Measurements from ENCODE around the gene BRICD5. TPM values are rescaled to one million over a fixed set of nuclear protein-coding genes. Genes with fewer than 3 reads are reported as not detected.

Gene BRICD5
- total and polyA plus RNA-seq, 2 of the 13 experiments (the other 11 are each of a cell fraction or from before 2014, with no cell fraction given) = 1.6 to 5.8 TPM

DNA sequence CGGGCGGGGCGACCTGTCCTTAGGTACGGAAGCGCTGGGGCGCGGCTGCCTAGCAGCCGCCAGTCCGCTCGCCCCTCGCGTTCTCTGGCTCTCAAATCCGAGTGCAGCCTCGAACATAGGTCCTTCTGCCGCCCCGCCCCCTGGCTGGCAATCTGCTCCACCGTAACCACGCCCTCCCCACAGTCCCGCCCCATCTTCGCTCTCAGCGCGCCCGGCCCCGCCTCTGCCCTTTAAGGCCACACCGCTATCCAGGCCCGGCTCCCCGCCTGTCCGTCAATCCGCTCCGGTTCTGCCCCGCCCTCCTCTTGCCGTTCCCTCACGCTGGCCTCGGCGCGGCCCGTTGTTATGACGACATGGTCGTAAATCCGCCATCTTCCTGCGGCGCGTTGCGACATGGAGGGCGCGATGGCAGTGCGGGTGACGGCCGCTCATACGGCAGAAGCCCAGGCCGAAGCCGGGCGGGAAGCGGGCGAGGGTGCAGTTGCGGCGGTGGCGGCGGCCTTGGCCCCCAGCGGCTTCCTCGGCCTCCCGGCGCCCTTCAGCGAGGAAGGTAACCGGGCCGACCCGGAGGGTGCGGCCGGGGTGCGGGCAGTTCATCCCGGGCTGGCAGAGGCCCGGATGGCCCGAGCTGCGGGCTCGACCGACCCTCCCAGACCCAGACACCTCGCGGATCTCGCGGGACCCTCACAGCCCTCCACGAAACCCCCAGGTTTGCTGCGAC lies 12.7 kb upstream of the BRICD5 start, which contains the start of gene E4F1 (continued):
- TF ChIP-seq, protein P1, sequence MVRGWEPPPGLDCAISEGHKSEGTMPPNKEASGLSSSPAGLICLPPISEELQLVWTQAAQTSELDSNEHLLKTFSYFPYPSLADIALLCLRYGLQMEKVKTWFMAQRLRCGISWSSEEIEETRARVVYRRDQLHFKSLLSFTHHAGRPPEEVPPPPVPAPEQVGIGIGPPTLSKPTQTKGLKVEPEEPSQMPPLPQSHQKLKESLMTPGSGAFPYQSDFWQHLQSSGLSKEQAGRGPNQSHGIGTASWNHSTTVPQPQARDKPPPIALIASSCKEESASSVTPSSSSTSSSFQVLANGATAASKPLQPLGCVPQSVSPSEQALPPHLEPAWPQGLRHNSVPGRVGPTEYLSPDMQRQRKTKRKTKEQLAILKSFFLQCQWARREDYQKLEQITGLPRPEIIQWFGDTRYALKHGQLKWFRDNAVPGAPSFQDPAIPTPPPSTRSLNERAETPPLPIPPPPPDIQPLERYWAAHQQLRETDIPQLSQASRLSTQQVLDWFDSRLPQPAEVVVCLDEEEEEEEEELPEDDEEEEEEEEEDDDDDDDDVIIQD (CRISPR knock-in tag; IDR thresholded peaks at IDR 0.05; ENCODE audit: low read depth) = no peak
- TF ChIP-seq GATAD2A (CRISPR knock-in tag; IDR thresholded peaks at IDR 0.05) (no peak; the same call in 1 of the 2 replicates), ZSCAN22 (CRISPR knock-in tag; IDR thresholded peaks at IDR 0.05) (no peak), POLR2G (IDR thresholded peaks at IDR 0.05; ENCODE audit: low read depth, low read length) (peak; percentile 92), ZNF3 (CRISPR knock-in tag; IDR thresholded peaks at IDR 0.05) (no peak), ZNF619 (CRISPR knock-in tag; IDR thresholded peaks at IDR 0.05) (no peak), ZNF329 (CRISPR knock-in tag; IDR thresholded peaks at IDR 0.05; ENCODE audit: low read depth) (no peak), FLYWCH1 (CRISPR knock-in tag; IDR thresholded peaks at IDR 0.05) (no peak), ZNF33B (CRISPR knock-in tag; IDR thresholded peaks at IDR 0.05) (no peak), DPF2 (CRISPR knock-in tag; IDR thresholded peaks at IDR 0.05; ENCODE audit: borderline replicate concordance, low read depth) (no peak), ZKSCAN5 (CRISPR knock-in tag; IDR thresholded peaks at IDR 0.05) (no peak), ZBTB7B (CRISPR knock-in tag; IDR thresholded peaks at IDR 0.05) (no peak), XBP1 (CRISPR knock-in tag; IDR thresholded peaks at IDR 0.05) (no peak), JARID2 (CRISPR knock-in tag; IDR thresholded peaks at IDR 0.05; ENCODE audit: insufficient replicate concordance) (no peak), ATF1 (CRISPR knock-in tag; IDR thresholded peaks at IDR 0.05) (peak; percentile 88), ZSCAN20 (CRISPR knock-in tag; IDR thresholded peaks at IDR 0.05; ENCODE audit: borderline replicate concordance) (no peak; the same call in 1 of the 2 replicates), ZNF766 (CRISPR knock-in tag; IDR thresholded peaks at IDR 0.05; ENCODE audit: borderline replicate concordance) (peak; percentile 64; the same call in 1 of the 2 replicates), ZNF264 (CRISPR knock-in tag; IDR thresholded peaks at IDR 0.05) (no peak), SMAD9 (CRISPR knock-in tag; IDR thresholded peaks at IDR 0.05) (no peak), ZNF816 (CRISPR knock-in tag; IDR thresholded peaks at IDR 0.05; ENCODE audit: borderline replicate concordance) (no peak), MBD4 (IDR thresholded peaks at IDR 0.05; ENCODE audit: borderline replicate concordance, low read length) (no peak)
- TF ChIP-seq, protein P2, sequence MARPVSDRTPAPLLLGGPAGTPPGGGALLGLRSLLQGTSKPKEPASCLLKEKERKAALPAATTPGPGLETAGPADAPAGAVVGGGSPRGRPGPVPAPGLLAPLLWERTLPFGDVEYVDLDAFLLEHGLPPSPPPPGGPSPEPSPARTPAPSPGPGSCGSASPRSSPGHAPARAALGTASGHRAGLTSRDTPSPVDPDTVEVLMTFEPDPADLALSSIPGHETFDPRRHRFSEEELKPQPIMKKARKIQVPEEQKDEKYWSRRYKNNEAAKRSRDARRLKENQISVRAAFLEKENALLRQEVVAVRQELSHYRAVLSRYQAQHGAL (CRISPR knock-in tag; IDR thresholded peaks at IDR 0.05; ENCODE audit: not compliant biosample characterization) = no peak
- TF ChIP-seq, protein P3, sequence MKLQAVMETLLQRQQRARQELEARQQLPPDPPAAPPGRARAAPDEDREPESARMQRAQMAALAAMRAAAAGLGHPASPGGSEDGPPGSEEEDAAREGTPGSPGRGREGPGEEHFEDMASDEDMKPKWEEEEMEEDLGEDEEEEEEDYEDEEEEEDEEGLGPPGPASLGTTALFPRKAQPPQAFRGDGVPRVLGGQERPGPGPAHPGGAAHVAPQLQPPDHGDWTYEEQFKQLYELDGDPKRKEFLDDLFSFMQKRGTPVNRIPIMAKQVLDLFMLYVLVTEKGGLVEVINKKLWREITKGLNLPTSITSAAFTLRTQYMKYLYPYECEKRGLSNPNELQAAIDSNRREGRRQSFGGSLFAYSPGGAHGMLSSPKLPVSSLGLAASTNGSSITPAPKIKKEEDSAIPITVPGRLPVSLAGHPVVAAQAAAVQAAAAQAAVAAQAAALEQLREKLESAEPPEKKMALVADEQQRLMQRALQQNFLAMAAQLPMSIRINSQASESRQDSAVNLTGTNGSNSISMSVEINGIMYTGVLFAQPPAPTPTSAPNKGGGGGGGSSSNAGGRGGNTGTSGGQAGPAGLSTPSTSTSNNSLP (IDR thresholded peaks at IDR 0.05; ENCODE audit: low read depth, low read length) = no peak
- TF ChIP-seq, protein P4, sequence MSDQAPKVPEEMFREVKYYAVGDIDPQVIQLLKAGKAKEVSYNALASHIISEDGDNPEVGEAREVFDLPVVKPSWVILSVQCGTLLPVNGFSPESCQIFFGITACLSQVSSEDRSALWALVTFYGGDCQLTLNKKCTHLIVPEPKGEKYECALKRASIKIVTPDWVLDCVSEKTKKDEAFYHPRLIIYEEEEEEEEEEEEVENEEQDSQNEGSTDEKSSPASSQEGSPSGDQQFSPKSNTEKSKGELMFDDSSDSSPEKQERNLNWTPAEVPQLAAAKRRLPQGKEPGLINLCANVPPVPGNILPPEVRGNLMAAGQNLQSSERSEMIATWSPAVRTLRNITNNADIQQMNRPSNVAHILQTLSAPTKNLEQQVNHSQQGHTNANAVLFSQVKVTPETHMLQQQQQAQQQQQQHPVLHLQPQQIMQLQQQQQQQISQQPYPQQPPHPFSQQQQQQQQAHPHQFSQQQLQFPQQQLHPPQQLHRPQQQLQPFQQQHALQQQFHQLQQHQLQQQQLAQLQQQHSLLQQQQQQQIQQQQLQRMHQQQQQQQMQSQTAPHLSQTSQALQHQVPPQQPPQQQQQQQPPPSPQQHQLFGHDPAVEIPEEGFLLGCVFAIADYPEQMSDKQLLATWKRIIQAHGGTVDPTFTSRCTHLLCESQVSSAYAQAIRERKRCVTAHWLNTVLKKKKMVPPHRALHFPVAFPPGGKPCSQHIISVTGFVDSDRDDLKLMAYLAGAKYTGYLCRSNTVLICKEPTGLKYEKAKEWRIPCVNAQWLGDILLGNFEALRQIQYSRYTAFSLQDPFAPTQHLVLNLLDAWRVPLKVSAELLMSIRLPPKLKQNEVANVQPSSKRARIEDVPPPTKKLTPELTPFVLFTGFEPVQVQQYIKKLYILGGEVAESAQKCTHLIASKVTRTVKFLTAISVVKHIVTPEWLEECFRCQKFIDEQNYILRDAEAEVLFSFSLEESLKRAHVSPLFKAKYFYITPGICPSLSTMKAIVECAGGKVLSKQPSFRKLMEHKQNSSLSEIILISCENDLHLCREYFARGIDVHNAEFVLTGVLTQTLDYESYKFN (CRISPR knock-in tag; conservative IDR thresholded peaks at IDR 0.05) = peak; percentile 72; the same call in 1 of the 2 replicates
